NCI-H2196 treated with DMSO at 0.1 percent for 48 hours (cell line): Measurements from ENCODE around the gene JSRP1.
A peak's percentile ranks its signal among the peaks of the same experiment; 100 is the strongest.

Experiments used
- DNase-seq: peaks from one replicate; lab custom pipeline; 2025; ENCODE audit not compliant: unreplicated experiment; lab: John Stamatoyannopoulos, UW

JSRP1 gene

GRCh38 chr19:2266183-2266993, 10.2 kb upstream of the JSRP1 start:
- DNase-seq: peak; percentile 55

GRCh38 chr19:2261438-2262172, 5.4 kb upstream of the JSRP1 start:
- no peak for DNase-seq

- no peak for DNase-seq
Observed at GRCh38 chr19:2260341-2260805, 4.2 kb upstream of the JSRP1 start.

GRCh38 chr19:2259336-2259735, 3.1 kb upstream of the JSRP1 start:
- no peak for DNase-seq

- no peak for DNase-seq
Observed at GRCh38 chr19:2255112-2255845, 938 bp downstream of the JSRP1 start.

- no peak for DNase-seq
Observed at GRCh38 chr19:2254064-2254872, 1.9 kb downstream of the JSRP1 start.

GRCh38 chr19:2253106-2254063, 2.8 kb downstream of the JSRP1 start:
- DNase-seq: no peak

GRCh38 chr19:2252797-2253105, 3.5 kb downstream of the JSRP1 start:
- no peak for DNase-seq

- no peak for DNase-seq
Observed at GRCh38 chr19:2252055-2252796, 4.0 kb downstream of the JSRP1 start.

- no peak for DNase-seq
Observed at GRCh38 chr19:2251106-2252054, 4.8 kb downstream of the JSRP1 start.

- no peak for DNase-seq
Observed at GRCh38 chr19:2250766-2251105, 5.5 kb downstream of the JSRP1 start.

GRCh38 chr19:2249880-2250765, 6.1 kb downstream of the JSRP1 start:
- DNase-seq: no peak

- no peak for DNase-seq
Observed at GRCh38 chr19:2249010-2249866, 7.0 kb downstream of the JSRP1 start, which contains the start of gene AMH. Gene AMH, plus strand, starts transcription at chr19:2249323. Its CDS starts 10 bp downstream, at chr19:2249333.

GRCh38 chr19:2248136-2249009, 7.8 kb downstream of the JSRP1 start:
- no peak for DNase-seq

GRCh38 chr19:2247433-2248101, 8.7 kb downstream of the JSRP1 start:
- DNase-seq: no peak
